NB4 (cell line): ENCODE results near the gene MRPS34.

Experiments used
- CTCF ChIP-seq: IDR thresholded peaks from one replicate; pipeline ENCODE4 v1.5.1; 2012; ENCODE audit warnings: low read depth, low read length
- MYC ChIP-seq: IDR thresholded peaks from 2 replicates; pipeline ENCODE4 v1.6.1; 2011; ENCODE audit warnings: low read depth, low read length
- POLR2A ChIP-seq: IDR thresholded peaks from 2 replicates; pipeline ENCODE4 v1.6.1; 2011; ENCODE audit warnings: mild to moderate bottlenecking; ENCODE audit not compliant: insufficient read length; ENCODE audit errors: extremely low read depth

GRCh38 chr16:1821861-1822611, 49.1 kb upstream of the MRPS34 start:
- TF ChIP-seq CTCF (no peak), POLR2A (no peak), MYC (no peak)
